SK-N-SH treated with all-trans-retinoic acid at 6 μM for 48 hours (cell line): ENCODE results near the gene CFAP100.

Experiments
- ATAC-seq: fragments of 200-7000 bp; cut with Tn5 transposase; 3 replicates; pipeline ENCODE4 v1.9.1; 2020; ENCODE audit warnings: mild to moderate bottlenecking, moderate library complexity
- ARNTL ChIP-seq: fragments of 450-650 bp; formaldehyde crosslinking; IDR thresholded peaks from 2 replicates; pipeline ENCODE4 v1.5.0; 2020; ENCODE audit warnings: low read depth, mild to moderate bottlenecking, moderate library complexity, borderline replicate concordance
- BACH2 ChIP-seq: fragments of 250-450 bp; sonication (Bioruptor Pico); IDR thresholded peaks from 2 replicates; pipeline ENCODE4 v1.9.0; 2021; ENCODE audit warnings: mild to moderate bottlenecking, borderline replicate concordance
- CREB5 ChIP-seq: fragments of 250-450 bp; sonication (Bioruptor Pico); IDR thresholded peaks from 2 replicates; pipeline ENCODE4 v1.5.1; 2020; ENCODE audit warnings: low read depth, mild to moderate bottlenecking, moderate library complexity
- CSDC2 ChIP-seq: fragments of 250-450 bp; sonication (Bioruptor Pico); IDR thresholded peaks from 2 replicates; pipeline ENCODE4 v1.5.0; 2020; ENCODE audit warnings: mild to moderate bottlenecking, moderate library complexity
- GLIS3 ChIP-seq: fragments of 250-450 bp; sonication (Bioruptor Pico); IDR thresholded peaks from 2 replicates; pipeline ENCODE4 v1.5.0; 2020; ENCODE audit warnings: mild to moderate bottlenecking, moderate library complexity
- ISL1 ChIP-seq: fragments of 250-450 bp; sonication (Bioruptor Pico); IDR thresholded peaks from 2 replicates; pipeline ENCODE4 v2.1.2; 2022; ENCODE audit warnings: mild to moderate bottlenecking, moderate library complexity
- OSR1 ChIP-seq: fragments of 250-450 bp; sonication (Bioruptor Pico); IDR thresholded peaks from 2 replicates; pipeline ENCODE4 v1.8.0; 2022; ENCODE audit warnings: moderate library complexity, mild to moderate bottlenecking, inconsistent platforms
- POU6F1 ChIP-seq: fragments of 250-450 bp; sonication (Bioruptor Pico); IDR thresholded peaks from 2 replicates; pipeline ENCODE4 v1.8.0; 2021; ENCODE audit warnings: low read depth, mild to moderate bottlenecking, moderate library complexity, borderline replicate concordance
- PPARA ChIP-seq: fragments of 250-450 bp; sonication (Bioruptor Pico); IDR thresholded peaks from 2 replicates; pipeline ENCODE4 v1.5.0; 2020; ENCODE audit warnings: mild to moderate bottlenecking, borderline replicate concordance
- RARB ChIP-seq: fragments of 250-450 bp; sonication (Bioruptor Pico); IDR thresholded peaks from 2 replicates; pipeline ENCODE4 v1.8.0; 2021; ENCODE audit warnings: mild to moderate bottlenecking, moderate library complexity
- SNAI2 ChIP-seq: fragments of 250-450 bp; sonication (Bioruptor Pico); IDR thresholded peaks from 2 replicates; pipeline ENCODE4 v1.5.0; 2020; ENCODE audit warnings: mild to moderate bottlenecking, moderate library complexity
- TCF4 ChIP-seq: fragments of 250-450 bp; sonication (Bioruptor Pico); IDR thresholded peaks from 2 replicates; pipeline ENCODE4 v1.8.0; 2021; ENCODE audit warnings: mild to moderate bottlenecking, moderate library complexity, borderline replicate concordance
- TOX ChIP-seq: fragments of 250-450 bp; sonication (Bioruptor Pico); IDR thresholded peaks from 2 replicates; pipeline ENCODE4 v1.8.0; 2021; ENCODE audit warnings: mild to moderate bottlenecking, moderate library complexity, borderline replicate concordance
- ZC3H10 ChIP-seq: fragments of 250-450 bp; sonication (Bioruptor Pico); IDR thresholded peaks from 2 replicates; pipeline ENCODE4 v1.5.1; 2021; ENCODE audit warnings: mild to moderate bottlenecking, moderate library complexity
- ZFP3 ChIP-seq: fragments of 250-450 bp; sonication (Bioruptor Pico); IDR thresholded peaks from 2 replicates; pipeline ENCODE4 v1.5.0; 2020; ENCODE audit warnings: mild to moderate bottlenecking, moderate library complexity
- ZFP30 ChIP-seq: fragments of 450-650 bp; formaldehyde crosslinking; IDR thresholded peaks from 2 replicates; pipeline ENCODE4 v1.5.0; 2022; ENCODE audit warnings: mild to moderate bottlenecking, moderate library complexity
- ZNF565 ChIP-seq: fragments of 450-650 bp; formaldehyde crosslinking; conservative IDR thresholded peaks from 2 replicates; pipeline ENCODE4 v1.5.0; 2020; ENCODE audit warnings: low read depth, mild to moderate bottlenecking, moderate library complexity
- ZNF70 ChIP-seq: fragments of 450-650 bp; formaldehyde crosslinking; IDR thresholded peaks from 2 replicates; pipeline ENCODE4 v1.5.0; 2020; ENCODE audit warnings: mild to moderate bottlenecking, moderate library complexity
- ZNF8 ChIP-seq: fragments of 450-650 bp; formaldehyde crosslinking; IDR thresholded peaks from 2 replicates; pipeline ENCODE4 v1.5.0; 2020; ENCODE audit warnings: mild to moderate bottlenecking, moderate library complexity
- TF ChIP-seq, protein P1 (sequence below): fragments of 250-450 bp; sonication (Bioruptor Pico); IDR thresholded peaks from 2 replicates; pipeline ENCODE4 v1.5.0; 2020; ENCODE audit warnings: mild to moderate bottlenecking, moderate library complexity

CFAP100 gene

GRCh38 chr3:126459763-126460127, 65.0 kb downstream of the CFAP100 start:
- TF ChIP-seq ZNF565 (CRISPR knock-in tag), result no peak
- no peak for TF ChIP-seq TCF4 (CRISPR knock-in tag)
- TF ChIP-seq BACH2 (CRISPR knock-in tag), result no peak
- TF ChIP-seq ZC3H10 (CRISPR knock-in tag), result no peak
- no peak for TF ChIP-seq TOX (CRISPR knock-in tag)
- TF ChIP-seq, protein P1, sequence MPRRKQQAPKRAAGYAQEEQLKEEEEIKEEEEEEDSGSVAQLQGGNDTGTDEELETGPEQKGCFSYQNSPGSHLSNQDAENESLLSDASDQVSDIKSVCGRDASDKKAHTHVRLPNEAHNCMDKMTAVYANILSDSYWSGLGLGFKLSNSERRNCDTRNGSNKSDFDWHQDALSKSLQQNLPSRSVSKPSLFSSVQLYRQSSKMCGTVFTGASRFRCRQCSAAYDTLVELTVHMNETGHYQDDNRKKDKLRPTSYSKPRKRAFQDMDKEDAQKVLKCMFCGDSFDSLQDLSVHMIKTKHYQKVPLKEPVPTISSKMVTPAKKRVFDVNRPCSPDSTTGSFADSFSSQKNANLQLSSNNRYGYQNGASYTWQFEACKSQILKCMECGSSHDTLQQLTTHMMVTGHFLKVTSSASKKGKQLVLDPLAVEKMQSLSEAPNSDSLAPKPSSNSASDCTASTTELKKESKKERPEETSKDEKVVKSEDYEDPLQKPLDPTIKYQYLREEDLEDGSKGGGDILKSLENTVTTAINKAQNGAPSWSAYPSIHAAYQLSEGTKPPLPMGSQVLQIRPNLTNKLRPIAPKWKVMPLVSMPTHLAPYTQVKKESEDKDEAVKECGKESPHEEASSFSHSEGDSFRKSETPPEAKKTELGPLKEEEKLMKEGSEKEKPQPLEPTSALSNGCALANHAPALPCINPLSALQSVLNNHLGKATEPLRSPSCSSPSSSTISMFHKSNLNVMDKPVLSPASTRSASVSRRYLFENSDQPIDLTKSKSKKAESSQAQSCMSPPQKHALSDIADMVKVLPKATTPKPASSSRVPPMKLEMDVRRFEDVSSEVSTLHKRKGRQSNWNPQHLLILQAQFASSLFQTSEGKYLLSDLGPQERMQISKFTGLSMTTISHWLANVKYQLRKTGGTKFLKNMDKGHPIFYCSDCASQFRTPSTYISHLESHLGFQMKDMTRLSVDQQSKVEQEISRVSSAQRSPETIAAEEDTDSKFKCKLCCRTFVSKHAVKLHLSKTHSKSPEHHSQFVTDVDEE (CRISPR knock-in tag), result no peak
- TF ChIP-seq RARB, result no peak
- no peak for TF ChIP-seq ZFP3 (CRISPR knock-in tag)
- no peak for TF ChIP-seq ARNTL (CRISPR knock-in tag)
- no peak for TF ChIP-seq SNAI2 (CRISPR knock-in tag)
- TF ChIP-seq CREB5 (CRISPR knock-in tag), result no peak
- TF ChIP-seq PPARA, result no peak
- ATAC-seq, result no peak

GRCh38 chr3:126460381-126460780, 65.7 kb downstream of the CFAP100 start:
- ATAC-seq, result no peak
- TF ChIP-seq TOX (CRISPR knock-in tag) (no peak), CREB5 (CRISPR knock-in tag) (no peak), TCF4 (CRISPR knock-in tag) (no peak), ISL1 (CRISPR knock-in tag) (no peak), PPARA (no peak), ZFP30 (CRISPR knock-in tag) (no peak), ZNF8 (CRISPR knock-in tag) (no peak), BACH2 (CRISPR knock-in tag) (no peak)
- TF ChIP-seq, protein P1 (CRISPR knock-in tag), result no peak

- TF ChIP-seq CSDC2 (CRISPR knock-in tag) (no peak), POU6F1 (CRISPR knock-in tag) (no peak), ZNF565 (CRISPR knock-in tag) (no peak), TCF4 (CRISPR knock-in tag) (no peak), ZFP3 (CRISPR knock-in tag) (no peak), ZNF70 (CRISPR knock-in tag) (no peak), CREB5 (CRISPR knock-in tag) (no peak), ZC3H10 (CRISPR knock-in tag) (no peak), OSR1 (CRISPR knock-in tag) (no peak), GLIS3 (CRISPR knock-in tag) (no peak), RARB (no peak)
- ATAC-seq, result no peak
Observed at GRCh38 chr3:126461450-126462070, 66.9 kb downstream of the CFAP100 start.
